Measurements from ENCODE around the gene EYA3. TPM values are rescaled to one million over a fixed set of nuclear protein-coding genes. Genes with fewer than 3 reads are reported as not detected.

Gene EYA3
- total RNA-seq, 1 experiment from 2014 or later: 32.7 TPM

DNA sequence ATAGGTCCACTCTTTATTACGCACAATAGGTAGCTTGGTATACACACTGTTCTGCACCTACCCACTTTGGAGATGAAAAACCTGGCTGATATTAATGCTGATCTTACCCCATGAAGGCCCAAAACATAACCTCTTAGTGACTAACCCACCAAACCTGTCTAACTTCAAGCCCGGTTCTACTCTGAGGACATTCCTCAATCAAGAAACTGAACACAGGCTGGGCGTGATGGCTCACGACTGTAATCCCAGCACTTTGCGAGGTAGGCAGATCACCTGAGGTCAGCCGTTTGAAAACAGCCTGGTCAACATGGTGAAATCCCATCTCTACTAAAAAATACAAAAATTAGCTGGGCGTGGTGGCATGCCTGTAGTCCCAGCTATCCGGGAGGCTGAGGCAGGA lies 50.5 kb downstream of the EYA3 start:
- H3K79me1 ChIP-seq (ENCODE audit: insufficient read depth, low read depth, low read length, poor library complexity, severe bottlenecking): no peaks in the 10 kb centered on the region
- H3K9me3 ChIP-seq (ENCODE audit: control insufficient read depth, low read depth, low read length): no peaks in the 10 kb centered on the region
- H3K27ac Mint-ChIP-seq: no peak overlapping the region
- H2BK20ac ChIP-seq (ENCODE audit: low read depth, low read length, poor library complexity, severe bottlenecking): no peak overlapping the region
- no peak overlapping the region for H4K8ac ChIP-seq (replicated peaks; ENCODE audit: insufficient read length, low read depth, low read length)
- H3K4ac ChIP-seq (ENCODE audit: low read depth, low read length): no peak overlapping the region
- no peak overlapping the region for H3K4me3 Mint-ChIP-seq
- no peaks in the 10 kb centered on the region for H3K23me2 ChIP-seq (ENCODE audit: insufficient read length, low read depth, low read length, poor library complexity, severe bottlenecking)
- no peaks in the 10 kb centered on the region for H4K20me1 ChIP-seq (ENCODE audit: control insufficient read depth, insufficient read depth, insufficient read length)
- no peak overlapping the region for H4K5ac ChIP-seq (ENCODE audit: insufficient read length, low read depth, low read length)
- H3K36me3 Mint-ChIP-seq (ENCODE audit: insufficient read depth in 1 of 3, low read depth in 3 of 3): peaks cover 0 to 20% (median 10%) of the 10 kb centered on the region in 3 experiments; a peak in 4 of 7 replicates
- H3K27me3 ChIP-seq (ENCODE audit: insufficient read depth, low read length): no peaks in the 10 kb centered on the region
- H2BK5ac ChIP-seq (ENCODE audit: insufficient read length, low read length): no peak overlapping the region
- H3K27ac ChIP-seq (ENCODE audit: insufficient read length, low read depth, low read length): no peak overlapping the region
- H3K4me1 ChIP-seq (ENCODE audit: insufficient read depth, low read length): no peaks in the 10 kb centered on the region
- H3K23ac ChIP-seq (ENCODE audit: insufficient read length, low read depth, low read length): no peak overlapping the region
- no peak overlapping the region for H3K9ac ChIP-seq (ENCODE audit: extremely low read depth, insufficient read length, low read length)
- H3K56ac ChIP-seq (ENCODE audit: insufficient read length, low read depth, low read length): no peak overlapping the region
- H3K4me1 Mint-ChIP-seq: no peaks in the 10 kb centered on the region
- H3K9me3 Mint-ChIP-seq: no peaks in the 10 kb centered on the region
- H3K4me2 ChIP-seq (ENCODE audit: insufficient read depth, insufficient read length, low read length): no peak overlapping the region
- no CpG with 5 or more reads among the region's 8 CpGs for WGBS (ENCODE audit: extremely low coverage, insufficient read length, low lambda C conversion rate)
- H3K79me2 ChIP-seq (ENCODE audit: insufficient read depth, low read length): no peaks in the 10 kb centered on the region
- H2BK15ac ChIP-seq (ENCODE audit: low read depth, low read length): no peak overlapping the region
- no peak overlapping the region for H4K91ac ChIP-seq (ENCODE audit: insufficient read length, low read depth, low read length)
- no peak overlapping the region for H2AK5ac ChIP-seq (ENCODE audit: insufficient read length, low read length)
- no peak overlapping the region for H2BK12ac ChIP-seq (ENCODE audit: insufficient read length, low read depth, low read length)
- no peak overlapping the region for H3K14ac ChIP-seq (ENCODE audit: insufficient read depth, low read length)
- TF ChIP-seq CTCF (conservative IDR thresholded peaks at IDR 0.05): no peak
- no peak overlapping the region for H3K18ac ChIP-seq (ENCODE audit: insufficient read length, low read depth, low read length)
- H2AFZ ChIP-seq (ENCODE audit: low read length): no peak overlapping the region
- DNase-seq: no peak
- H2BK120ac ChIP-seq (ENCODE audit: low read depth, low read length, poor library complexity, severe bottlenecking): no peak overlapping the region
- H3K27me3 Mint-ChIP-seq (ENCODE audit: low read depth): no peaks in the 10 kb centered on the region
- no peak overlapping the region for H3T11ph ChIP-seq (ENCODE audit: low read length)

Measured in H9 (cell line).